ENCODE data around the gene KCNQ1. TPM values are rescaled to one million over a fixed set of nuclear protein-coding genes. Genes with fewer than 3 reads are reported as not detected.

The KCNQ1 gene
- polyA plus RNA-seq, 4 donors: 18.4 to 54.4 (median 21.3) TPM

DNA sequence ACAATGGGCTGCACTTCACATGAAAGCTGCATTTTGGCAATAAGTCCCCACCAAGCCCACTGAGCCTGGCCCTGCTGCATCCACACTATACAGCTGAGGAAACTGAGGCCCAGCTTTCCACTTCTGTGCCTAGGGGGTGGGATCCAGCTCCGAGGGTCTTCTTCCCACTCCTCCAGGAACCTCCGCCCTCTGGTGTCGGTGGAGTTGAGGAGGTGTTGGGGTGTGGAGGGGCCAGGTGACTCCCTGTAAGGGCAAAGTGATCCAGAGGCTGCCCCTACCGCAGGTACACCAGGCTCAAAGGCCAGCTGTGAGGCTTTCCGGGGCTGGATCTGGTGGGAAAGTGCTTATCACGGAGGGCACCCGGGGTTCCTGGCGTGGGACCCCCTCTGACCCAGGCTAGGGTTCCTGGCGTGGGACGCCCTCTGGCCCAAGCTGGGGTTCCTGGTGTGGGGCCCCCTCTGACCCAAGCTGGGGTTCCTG lies 125.0 kb downstream of the KCNQ1 start:
- Histone ChIP-seq H3K4me1 (ENCODE audit: control insufficient read depth in 3 of 3, insufficient read depth in 2 of 3, low read depth in 1 of 3, low read length in 2 of 3) (peaks cover 5 to 32% (median 13%) of the 10 kb centered on the region in 3 donors), H3K27me3 (ENCODE audit: control insufficient read depth in 3 of 3, insufficient read depth in 3 of 3, low read length in 3 of 3) (no peaks in the 10 kb centered on the region), H3K9me3 (ENCODE audit: control insufficient read depth in 2 of 2, insufficient read depth in 1 of 2, low read depth in 1 of 2, low read length in 1 of 2) (peaks cover 0 to 12% of the 10 kb centered on the region in 2 donors), H3K36me3 (ENCODE audit: control insufficient read depth in 3 of 3, insufficient read depth in 2 of 3, low read depth in 1 of 3, low read length in 3 of 3) (peaks cover 0 to 38% (median 0%) of the 10 kb centered on the region in 3 donors), H3K27ac (ENCODE audit: low read depth in 1 of 3, low read length in 2 of 3) (no peak overlapping the region), H3K4me3 (ENCODE audit: low read depth in 1 of 3, low read length in 3 of 3) (no peak overlapping the region)
- DNase-seq (no peak), FAIRE-seq (no peak)
- WGBS, 3 donors: 94 to 97% (median 96%) methylated on average over 9 to 10 of the region's 10 CpGs

DNA sequence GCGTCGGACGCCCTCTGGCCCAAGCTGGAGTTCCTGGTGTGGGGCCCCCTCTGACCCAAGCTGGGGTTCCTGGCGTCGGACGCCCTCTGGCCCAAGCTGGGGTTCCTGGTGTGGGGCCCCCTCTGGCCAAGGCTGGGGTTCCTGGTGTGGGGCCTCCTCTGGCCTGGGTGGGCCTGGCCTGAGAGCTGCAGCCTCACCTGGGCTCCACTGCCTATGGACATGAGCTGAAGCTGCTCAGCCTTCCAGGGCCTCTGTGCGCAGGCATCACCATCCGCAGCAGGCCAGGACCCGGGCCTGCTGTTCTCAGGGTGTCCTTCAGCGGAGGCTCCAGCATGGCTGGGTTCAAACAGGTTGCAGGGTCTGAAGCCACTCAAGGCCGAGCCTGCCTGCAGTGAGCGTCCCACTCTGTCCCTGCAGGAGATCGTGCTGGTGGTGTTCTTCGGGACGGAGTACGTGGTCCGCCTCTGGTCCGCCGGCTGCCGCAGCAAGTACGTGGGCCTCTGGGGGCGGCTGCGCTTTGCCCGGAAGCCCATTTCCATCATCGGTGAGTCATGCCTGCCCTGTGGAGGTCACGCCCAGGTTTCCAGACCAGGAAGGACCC lies 125.5 kb downstream of the KCNQ1 start:
- no peaks in the 10 kb centered on the region for H3K27me3 ChIP-seq (ENCODE audit: control insufficient read depth in 3 of 3, insufficient read depth in 3 of 3, low read length in 3 of 3)
- no peak for FAIRE-seq
- no peak for DNase-seq
- peaks cover 0 to 12% of the 10 kb centered on the region in 2 donors for H3K9me3 ChIP-seq (ENCODE audit: control insufficient read depth in 2 of 2, insufficient read depth in 1 of 2, low read depth in 1 of 2, low read length in 1 of 2)
- H3K27ac ChIP-seq (ENCODE audit: low read depth in 1 of 3, low read length in 2 of 3): no peak overlapping the region
- H3K4me3 ChIP-seq (ENCODE audit: low read depth in 1 of 3, low read length in 3 of 3): no peak overlapping the region
- 96 to 98% (median 97%) methylated on average over 23 to 26 of the region's 26 CpGs for WGBS, 3 donors
- peaks cover 0 to 40% (median 0%) of the 10 kb centered on the region in 3 donors for H3K36me3 ChIP-seq (ENCODE audit: control insufficient read depth in 3 of 3, insufficient read depth in 2 of 3, low read depth in 1 of 3, low read length in 3 of 3)
- H3K4me1 ChIP-seq (ENCODE audit: control insufficient read depth in 3 of 3, insufficient read depth in 2 of 3, low read depth in 1 of 3, low read length in 2 of 3): peaks cover 5 to 37% (median 13%) of the 10 kb centered on the region in 3 donors

DNA sequence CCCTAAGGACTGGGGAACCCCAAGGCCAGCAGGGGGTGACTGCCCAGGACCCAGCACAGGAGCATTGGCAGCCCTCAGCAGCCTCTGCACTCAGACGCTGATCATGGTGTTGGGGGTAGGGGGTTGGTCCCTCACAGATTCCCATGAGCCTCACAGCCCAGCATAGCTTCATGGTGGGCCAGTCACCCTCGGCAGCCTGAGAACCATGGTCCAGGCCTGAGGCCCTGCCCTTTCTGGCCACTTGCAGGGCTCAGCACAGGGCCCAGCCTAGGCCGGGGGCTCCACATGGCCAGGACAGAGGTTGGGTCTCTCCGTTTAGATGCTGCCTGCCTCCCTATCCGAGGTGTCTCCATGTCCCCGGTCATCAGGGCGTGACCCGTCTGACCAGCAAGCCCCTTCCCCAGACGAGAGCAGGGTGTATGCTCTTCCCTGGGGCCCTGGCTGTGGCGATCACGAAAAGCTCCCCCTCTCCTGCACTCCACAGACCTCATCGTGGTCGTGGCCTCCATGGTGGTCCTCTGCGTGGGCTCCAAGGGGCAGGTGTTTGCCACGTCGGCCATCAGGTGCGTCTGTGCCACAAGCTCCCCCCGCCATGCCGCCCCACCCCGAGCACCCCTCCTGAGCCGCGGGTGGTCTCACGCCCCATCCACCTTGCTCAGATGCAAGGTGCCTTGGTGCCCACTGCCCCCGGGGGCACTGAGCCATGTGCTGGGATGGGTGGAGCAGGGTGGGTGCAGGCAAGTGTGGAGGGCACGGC lies 126.2 kb downstream of the KCNQ1 start:
- Histone ChIP-seq H3K27ac (ENCODE audit: low read depth in 1 of 3, low read length in 2 of 3) (no peak overlapping the region), H3K9me3 (ENCODE audit: control insufficient read depth in 2 of 2, insufficient read depth in 1 of 2, low read depth in 1 of 2, low read length in 1 of 2) (peaks cover 0 to 12% of the 10 kb centered on the region in 2 donors), H3K36me3 (ENCODE audit: control insufficient read depth in 3 of 3, insufficient read depth in 2 of 3, low read depth in 1 of 3, low read length in 3 of 3) (peaks cover 0 to 43% (median 0%) of the 10 kb centered on the region in 3 donors), H3K4me1 (ENCODE audit: control insufficient read depth in 3 of 3, insufficient read depth in 2 of 3, low read depth in 1 of 3, low read length in 2 of 3) (peaks cover 5 to 39% (median 9%) of the 10 kb centered on the region in 3 donors), H3K4me3 (ENCODE audit: low read depth in 1 of 3, low read length in 3 of 3) (no peak overlapping the region), H3K27me3 (ENCODE audit: control insufficient read depth in 3 of 3, insufficient read depth in 3 of 3, low read length in 3 of 3) (no peaks in the 10 kb centered on the region)
- FAIRE-seq (no peak), DNase-seq (no peak)
- 92 to 95% (median 94%) methylated on average over 23 to 25 of the region's 25 CpGs for WGBS, 3 donors

- Histone ChIP-seq H3K4me3 (ENCODE audit: low read depth in 1 of 3, low read length in 3 of 3) (no peak overlapping the region), H3K27me3 (ENCODE audit: control insufficient read depth in 3 of 3, insufficient read depth in 3 of 3, low read length in 3 of 3) (no peaks in the 10 kb centered on the region), H3K36me3 (ENCODE audit: control insufficient read depth in 3 of 3, insufficient read depth in 2 of 3, low read depth in 1 of 3, low read length in 3 of 3) (peaks cover 0 to 50% (median 0%) of the 10 kb centered on the region in 3 donors), H3K4me1 (ENCODE audit: control insufficient read depth in 3 of 3, insufficient read depth in 2 of 3, low read depth in 1 of 3, low read length in 2 of 3) (peaks cover 0 to 40% (median 5%) of the 10 kb centered on the region in 3 donors), H3K27ac (ENCODE audit: low read depth in 1 of 3, low read length in 2 of 3) (no peak overlapping the region), H3K9me3 (ENCODE audit: control insufficient read depth in 2 of 2, insufficient read depth in 1 of 2, low read depth in 1 of 2, low read length in 1 of 2) (peaks cover 0 to 12% of the 10 kb centered on the region in 2 donors)
- WGBS, 3 donors: 94 to 96% (median 96%) methylated on average over 22 to 23 of the region's 23 CpGs
- DNase-seq (no peak), FAIRE-seq (no peak)
These were observed 126.9 kb downstream of the KCNQ1 start for GRCh38 chr11:2571598-2572281.

- FAIRE-seq (no peak), DNase-seq (no peak)
- Histone ChIP-seq H3K9me3 (ENCODE audit: control insufficient read depth in 2 of 2, insufficient read depth in 1 of 2, low read depth in 1 of 2, low read length in 1 of 2) (peaks cover 0 to 12% of the 10 kb centered on the region in 2 donors), H3K27ac (ENCODE audit: low read depth in 1 of 3, low read length in 2 of 3) (no peak overlapping the region), H3K36me3 (ENCODE audit: control insufficient read depth in 3 of 3, insufficient read depth in 2 of 3, low read depth in 1 of 3, low read length in 3 of 3) (peaks cover 0 to 56% (median 0%) of the 10 kb centered on the region in 3 donors), H3K4me1 (ENCODE audit: control insufficient read depth in 3 of 3, insufficient read depth in 2 of 3, low read depth in 1 of 3, low read length in 2 of 3) (peaks cover 0 to 40% (median 2%) of the 10 kb centered on the region in 3 donors), H3K27me3 (ENCODE audit: control insufficient read depth in 3 of 3, insufficient read depth in 3 of 3, low read length in 3 of 3) (no peaks in the 10 kb centered on the region), H3K4me3 (ENCODE audit: low read depth in 1 of 3, low read length in 3 of 3) (no peak overlapping the region)
- 94 to 96% (median 95%) methylated on average over 33 of the region's 33 CpGs for WGBS, 3 donors
These were observed 127.9 kb downstream of the KCNQ1 start for GRCh38 chr11:2572491-2573239.

GRCh38 chr11:2573240-2574042 lies 128.6 kb downstream of the KCNQ1 start:
- no peak for FAIRE-seq
- Histone ChIP-seq H3K36me3 (ENCODE audit: control insufficient read depth in 3 of 3, insufficient read depth in 2 of 3, low read depth in 1 of 3, low read length in 3 of 3) (peaks cover 0 to 56% (median 0%) of the 10 kb centered on the region in 3 donors), H3K4me3 (ENCODE audit: low read depth in 1 of 3, low read length in 3 of 3) (no peak overlapping the region), H3K9me3 (ENCODE audit: control insufficient read depth in 2 of 2, insufficient read depth in 1 of 2, low read depth in 1 of 2, low read length in 1 of 2) (peaks cover 0 to 12% of the 10 kb centered on the region in 2 donors), H3K27me3 (ENCODE audit: control insufficient read depth in 3 of 3, insufficient read depth in 3 of 3, low read length in 3 of 3) (no peaks in the 10 kb centered on the region), H3K4me1 (ENCODE audit: control insufficient read depth in 3 of 3, insufficient read depth in 2 of 3, low read depth in 1 of 3, low read length in 2 of 3) (peaks cover 0 to 43% (median 2%) of the 10 kb centered on the region in 3 donors), H3K27ac (ENCODE audit: low read depth in 1 of 3, low read length in 2 of 3) (no peak overlapping the region)
- 91 to 94% (median 93%) methylated on average over 27 to 28 of the region's 28 CpGs for WGBS, 3 donors
- DNase-seq: no peak

- DNase-seq (no peak), FAIRE-seq (no peak)
- Histone ChIP-seq H3K36me3 (ENCODE audit: control insufficient read depth in 3 of 3, insufficient read depth in 2 of 3, low read depth in 1 of 3, low read length in 3 of 3) (peaks cover 0 to 56% (median 0%) of the 10 kb centered on the region in 3 donors), H3K4me1 (ENCODE audit: control insufficient read depth in 3 of 3, insufficient read depth in 2 of 3, low read depth in 1 of 3, low read length in 2 of 3) (peaks cover 0 to 48% (median 2%) of the 10 kb centered on the region in 3 donors), H3K9me3 (ENCODE audit: control insufficient read depth in 2 of 2, insufficient read depth in 1 of 2, low read depth in 1 of 2, low read length in 1 of 2) (peaks cover 0 to 12% of the 10 kb centered on the region in 2 donors), H3K27ac (ENCODE audit: low read depth in 1 of 3, low read length in 2 of 3) (no peak overlapping the region), H3K27me3 (ENCODE audit: control insufficient read depth in 3 of 3, insufficient read depth in 3 of 3, low read length in 3 of 3) (no peaks in the 10 kb centered on the region), H3K4me3 (ENCODE audit: low read depth in 1 of 3, low read length in 3 of 3) (no peak overlapping the region)
- 83 to 89% (median 84%) methylated on average over 22 of the region's 22 CpGs for WGBS, 3 donors
These were observed 129.3 kb downstream of the KCNQ1 start for GRCh38 chr11:2574043-2574552.

Data from small intestine (tissue), 7 donors.